Peyer's patch (tissue), 4 donors: ENCODE data around the gene FBRSL1.

Source experiments
- CTCF ChIP-seq, 6 experiments: fragments of 450-650 bp in 4 of 6; fragments of 200-600 bp in 2 of 6; sonication (generic) in 1 of 6; IDR thresholded peaks; one replicate each; pipeline ENCODE4 v1.5.1; 2017 to 2019; ENCODE audit warnings: antibody characterized with exemption in 6 of 6, mild to moderate bottlenecking in 3 of 6, moderate library complexity in 1 of 6
- POLR2A ChIP-seq, 2 donors: fragments of 450-650 bp; IDR thresholded peaks; one replicate each; pipeline ENCODE4 v1.5.1; 2017; ENCODE audit warnings: antibody characterized with exemption in 2 of 2, mild to moderate bottlenecking in 2 of 2, moderate library complexity in 2 of 2

- no peak for TF ChIP-seq CTCF (IDR thresholded peaks at IDR 0.05)
- no peak for TF ChIP-seq POLR2A (IDR thresholded peaks at IDR 0.05)
Observed at GRCh38 chr12:132512197-132513069, 22.5 kb downstream of the FBRSL1 start.
